Naive thymus-derived CD8-positive, alpha-beta T cell (primary cell): ENCODE data around the gene SLC15A4. TPM values are rescaled to one million over a fixed set of nuclear protein-coding genes. Genes with fewer than 3 reads are reported as not detected.
"Not testable (repeated sequence)": the region's sequence is repeated elsewhere in the genome, so short reads cannot be mapped to it uniquely, and the experiment has no call there.

Source experiments
- ATAC-seq, 2 donors: fragments of 150-1000 bp; cut with Tn5 transposase in 1 of 2; sonication (Bioruptor Pico), chemical (Tn5 transposase) in 1 of 2; 1 replicate in 1 of 2; 2 replicates in 1 of 2; pipeline ENCODE4 v1.10.0; 2021; ENCODE audit warnings: mild to moderate bottlenecking in 2 of 2, moderate library complexity in 2 of 2
- POLR2A ChIA-PET: fragments of 350-600 bp; sonication (Branson Sonifier 250); formaldehyde crosslinking; loops from one replicate; lab custom pipeline; 2021; ENCODE audit warnings: antibody characterized with exemption; lab: Charles Lee
- DNase-seq, 10 donors: peaks; one replicate each; pipeline versions ENCODE4 v3.0.0 to v3.0.0-alpha.2; 2020 to 2022
- H3K27ac Mint-ChIP-seq, 10 donors: one replicate each; pipeline ENCODE4 v1.8.0; 2020 to 2022; ENCODE audit warnings: mild to moderate bottlenecking in 10 of 10, mixed read lengths in 10 of 10, moderate library complexity in 4 of 10, inconsistent platforms in 1 of 10
- H3K27me3 Mint-ChIP-seq, 5 donors: one replicate each; pipeline ENCODE4 v1.8.0; 2021 to 2022; ENCODE audit warnings: mixed read lengths in 5 of 5
- H3K36me3 Mint-ChIP-seq, 3 donors: one replicate each; pipeline ENCODE4 v1.8.0; 2020 to 2022; ENCODE audit warnings: mixed read lengths in 3 of 3, mild to moderate bottlenecking in 2 of 3, inconsistent platforms in 1 of 3
- H3K4me1 Mint-ChIP-seq, 4 donors: one replicate each; pipeline ENCODE4 v1.8.0; 2021 to 2022; ENCODE audit warnings: mixed read lengths in 4 of 4
- H3K4me3 Mint-ChIP-seq, 10 donors: one replicate each; pipeline ENCODE4 v1.8.0; 2020 to 2022; ENCODE audit warnings: mild to moderate bottlenecking in 10 of 10, mixed read lengths in 10 of 10, moderate library complexity in 6 of 10, inconsistent platforms in 1 of 10
- H3K9me3 Mint-ChIP-seq, 9 donors: one replicate each; pipeline ENCODE4 v1.8.0; 2020 to 2022; ENCODE audit warnings: mixed read lengths in 9 of 9, mild to moderate bottlenecking in 3 of 9, inconsistent platforms in 1 of 9, moderate library complexity in 1 of 9
- polyA plus RNA-seq, 3 donors: library from polyadenylated mRNA; unstranded; fragments of 300-500 nt; fragmentation: Illumina TruSeq; gene quantifications; one replicate each; pipeline ENCODE4 v1.2.3, GENCODE V29; 2021
- total RNA-seq, 8 experiments: library from RNA in 2 of 8; stranded (reverse) in 2 of 8; gene quantifications; one replicate each; pipeline ENCODE4 v1.2.3 and lab custom pipeline; 2021 to 2026

The SLC15A4 gene
- total and polyA plus RNA-seq, 5 experiments from 2014 or later = 2.1 to 17.9 (median 14.3) TPM

DNA sequence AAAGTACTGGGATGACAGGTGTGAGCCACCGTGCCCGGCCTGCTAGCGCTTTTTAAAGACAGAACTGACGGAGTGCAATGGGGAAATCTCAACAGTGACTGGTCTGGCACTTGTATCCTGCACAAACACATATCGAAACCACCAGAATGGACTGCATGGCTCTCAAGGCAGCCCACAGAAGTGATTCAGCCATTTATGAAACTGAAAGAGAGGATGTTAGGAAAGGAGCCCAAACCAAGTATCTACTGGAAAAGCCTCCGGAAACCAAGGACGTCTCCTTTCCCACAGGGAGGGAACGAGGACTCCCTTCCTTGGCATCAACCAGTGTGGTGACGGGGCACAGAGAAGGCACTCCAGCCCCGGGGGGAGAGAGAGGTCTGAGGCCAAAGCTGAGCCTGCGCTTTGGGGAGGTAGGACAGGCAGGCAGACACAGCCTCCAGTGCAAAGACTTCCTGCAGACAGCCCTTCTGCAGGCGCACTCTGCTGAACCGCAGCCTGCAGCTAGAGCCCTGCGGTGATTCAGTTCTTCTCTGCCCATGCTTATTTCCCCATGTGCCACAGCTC is 16.5 kb downstream of the SLC15A4 start:
- no peak overlapping the region for H3K27ac Mint-ChIP-seq
- no peaks in the 10 kb centered on the region for H3K27me3 Mint-ChIP-seq
- no peak for ATAC-seq
- no peak for DNase-seq
- peaks cover 8 to 38% (median 27%) of the 10 kb centered on the region in 4 donors for H3K4me1 Mint-ChIP-seq
- POLR2A ChIA-PET = no interaction called here
- peaks cover 0 to 3% (median 0%) of the 10 kb centered on the region in 9 donors for H3K9me3 Mint-ChIP-seq
- H3K4me3 Mint-ChIP-seq = no peak overlapping the region
- peaks cover 21 to 75% (median 56%) of the 10 kb centered on the region in 3 donors for H3K36me3 Mint-ChIP-seq

DNA sequence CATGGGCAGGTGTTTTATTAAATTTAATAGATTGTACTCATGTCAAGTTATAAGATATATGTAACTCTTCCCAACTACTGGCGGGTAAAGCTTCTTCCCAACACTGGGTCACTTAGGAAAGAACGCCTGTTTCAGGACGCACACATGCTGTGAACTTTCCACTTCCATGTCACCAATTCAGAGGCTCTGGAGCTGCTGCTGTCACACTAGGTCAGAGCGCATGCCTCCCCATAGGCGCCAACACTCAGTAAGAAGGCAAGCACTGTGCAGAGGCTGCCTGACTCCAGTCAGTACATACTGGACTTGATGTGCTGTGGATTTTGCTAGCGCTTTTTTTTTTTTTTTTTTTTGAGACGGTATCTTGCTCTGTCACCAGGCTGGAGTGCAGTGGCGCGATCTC is 17.2 kb downstream of the SLC15A4 start:
- H3K9me3 Mint-ChIP-seq = peaks cover 0 to 3% (median 0%) of the 10 kb centered on the region in 9 donors
- POLR2A ChIA-PET = no interaction called here
- ATAC-seq (no peak), DNase-seq (no peak)
- no peak overlapping the region for H3K4me3 Mint-ChIP-seq
- peak overlapping the region in 1 of 10 donors; percentile 61 for H3K27ac Mint-ChIP-seq
- H3K4me1 Mint-ChIP-seq = peaks cover 6 to 38% (median 21%) of the 10 kb centered on the region in 4 donors
- no peaks in the 10 kb centered on the region for H3K27me3 Mint-ChIP-seq
- H3K36me3 Mint-ChIP-seq = peaks cover 21 to 73% (median 58%) of the 10 kb centered on the region in 3 donors

DNA sequence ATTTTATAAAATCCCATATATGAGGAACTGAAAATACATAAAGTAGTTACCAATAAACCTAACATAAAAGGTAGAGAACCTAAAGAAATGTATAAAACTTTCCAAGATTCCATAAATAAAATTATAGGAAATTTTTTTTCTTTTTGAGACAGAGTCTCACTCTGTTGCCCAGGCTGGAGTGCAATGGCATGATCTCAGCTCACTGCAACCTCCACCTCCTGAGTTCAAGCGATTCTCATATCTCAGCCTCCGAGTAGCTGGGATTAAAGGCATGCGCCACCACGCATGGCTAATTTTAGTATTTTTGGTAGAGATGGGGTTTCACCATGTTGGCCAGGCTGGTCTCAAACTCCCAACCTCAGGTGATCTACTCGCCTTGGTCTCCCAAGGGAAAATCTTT is 18.4 kb downstream of the SLC15A4 start:
- Mint-ChIP-seq H3K36me3 (peaks cover 24 to 82% (median 63%) of the 10 kb centered on the region in 3 donors), H3K4me1 (peaks cover 3 to 26% (median 11%) of the 10 kb centered on the region in 4 donors)
- H3K27ac Mint-ChIP-seq, DNase-seq, ATAC-seq, H3K27me3 Mint-ChIP-seq, POLR2A ChIA-PET, H3K4me3 Mint-ChIP-seq, H3K9me3 Mint-ChIP-seq: not testable (repeated sequence)

DNA sequence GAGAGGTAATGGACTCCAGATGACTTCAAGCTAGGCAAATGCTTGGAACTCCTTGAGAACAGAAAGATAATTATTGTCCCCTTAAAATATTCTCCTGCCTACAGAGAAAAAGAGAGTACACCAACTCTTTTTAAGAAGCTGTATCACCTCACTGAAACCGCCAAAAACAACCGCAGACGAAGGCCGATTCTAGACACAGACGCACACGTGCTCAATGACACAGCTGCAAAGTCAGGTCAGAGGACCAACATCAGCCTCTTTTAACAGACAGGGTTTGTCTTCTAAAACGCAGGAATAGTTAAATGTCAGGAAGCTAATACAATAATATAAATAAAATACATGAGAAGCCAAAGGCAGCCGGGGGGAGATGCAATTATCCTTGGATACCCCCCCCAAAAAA is 19.0 kb downstream of the SLC15A4 start:
- ATAC-seq = no peak
- Mint-ChIP-seq H3K4me1 (peaks cover 0 to 21% (median 7%) of the 10 kb centered on the region in 4 donors), H3K27ac (peak overlapping the region in 1 of 10 donors; percentile 4), H3K27me3 (no peaks in the 10 kb centered on the region), H3K9me3 (peaks cover 0 to 3% (median 0%) of the 10 kb centered on the region in 9 donors), H3K36me3 (peaks cover 27 to 85% (median 65%) of the 10 kb centered on the region in 3 donors), H3K4me3 (no peak overlapping the region)
- no peak for DNase-seq
- POLR2A ChIA-PET = no interaction called here

DNA sequence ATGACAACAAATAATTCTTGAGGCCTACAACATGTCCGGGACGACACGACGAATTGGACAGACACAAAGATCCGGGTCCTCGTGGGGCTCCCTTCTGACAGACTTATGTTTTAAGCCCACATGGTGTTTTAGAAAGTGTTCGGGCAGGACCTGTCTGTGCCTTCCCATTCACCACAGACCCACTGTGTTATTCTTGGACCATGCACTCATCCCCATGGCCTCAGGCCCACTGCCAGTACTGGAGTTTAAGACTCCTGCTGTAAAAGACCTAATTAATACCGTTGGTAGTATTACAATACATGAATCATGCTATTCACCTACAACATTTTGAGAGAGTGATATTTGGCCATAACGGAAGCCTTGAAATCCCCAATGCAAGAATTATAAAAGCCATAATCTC is 20.0 kb downstream of the SLC15A4 start:
- H3K4me3 Mint-ChIP-seq = no peak overlapping the region
- H3K4me1 Mint-ChIP-seq = peaks cover 0 to 18% (median 4%) of the 10 kb centered on the region in 4 donors
- ATAC-seq (no peak), DNase-seq (no peak)
- H3K27ac Mint-ChIP-seq = no peak overlapping the region
- POLR2A ChIA-PET = no interaction called here
- H3K36me3 Mint-ChIP-seq = peaks cover 27 to 88% (median 66%) of the 10 kb centered on the region in 3 donors
- no peaks in the 10 kb centered on the region for H3K27me3 Mint-ChIP-seq
- H3K9me3 Mint-ChIP-seq = peaks cover 0 to 3% (median 0%) of the 10 kb centered on the region in 9 donors

DNA sequence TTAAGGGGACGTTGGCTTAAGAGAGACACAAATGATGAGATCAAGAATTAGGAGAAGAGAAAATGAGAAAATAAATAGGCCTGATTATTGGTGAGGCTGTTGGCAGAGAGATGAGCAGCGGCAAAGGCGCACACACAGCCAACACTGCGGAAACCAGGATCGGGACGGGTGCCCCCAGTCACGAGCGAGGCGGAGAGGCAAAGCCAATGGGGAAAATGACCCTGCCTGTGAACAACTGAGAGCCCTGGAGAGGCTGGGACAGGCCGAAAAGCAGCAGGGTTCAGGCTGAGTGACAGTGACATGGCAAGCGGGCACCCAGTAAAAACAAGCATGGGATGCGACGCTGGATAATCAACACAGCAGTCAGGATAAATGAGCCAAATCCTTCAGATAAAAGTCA is 21.0 kb downstream of the SLC15A4 start:
- peaks cover 27 to 87% (median 62%) of the 10 kb centered on the region in 3 donors for H3K36me3 Mint-ChIP-seq
- no peaks in the 10 kb centered on the region for H3K27me3 Mint-ChIP-seq
- H3K27ac Mint-ChIP-seq = peak overlapping the region in 1 of 10 donors; percentile 58
- POLR2A ChIA-PET = no interaction called here
- peaks cover 0 to 3% (median 0%) of the 10 kb centered on the region in 9 donors for H3K9me3 Mint-ChIP-seq
- H3K4me1 Mint-ChIP-seq = peaks cover 0 to 28% (median 7%) of the 10 kb centered on the region in 4 donors
- ATAC-seq (no peak), DNase-seq (no peak)
- H3K4me3 Mint-ChIP-seq = no peak overlapping the region

DNA sequence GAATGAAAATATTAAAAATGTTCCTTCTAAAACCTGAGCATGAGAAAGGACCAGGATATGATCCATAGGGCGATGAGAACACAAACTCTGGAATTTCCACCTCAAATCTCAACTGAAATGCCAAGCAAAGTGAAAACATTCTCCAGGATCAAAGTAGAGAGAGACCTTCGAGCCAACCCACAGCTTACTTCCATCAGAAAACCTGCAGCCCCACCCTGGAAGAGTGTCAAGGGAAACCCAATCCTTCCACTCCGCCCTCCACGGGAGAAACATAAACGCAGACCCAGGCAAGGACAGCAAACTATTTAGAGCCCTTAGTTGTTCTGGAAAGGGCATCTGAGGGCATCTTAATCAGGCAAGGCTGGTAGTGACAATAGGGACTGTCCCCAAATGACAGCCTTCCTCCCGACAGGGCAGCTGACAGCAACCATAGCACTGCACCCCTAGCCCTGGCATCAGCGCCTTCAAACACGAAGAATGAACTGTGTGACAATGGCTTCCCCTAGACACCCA is 21.8 kb downstream of the SLC15A4 start:
- H3K36me3 Mint-ChIP-seq = peaks cover 27 to 87% (median 57%) of the 10 kb centered on the region in 3 donors
- no peak overlapping the region for H3K27ac Mint-ChIP-seq
- DNase-seq (no peak), ATAC-seq (no peak)
- peaks cover 0 to 3% (median 0%) of the 10 kb centered on the region in 9 donors for H3K9me3 Mint-ChIP-seq
- no peaks in the 10 kb centered on the region for H3K27me3 Mint-ChIP-seq
- H3K4me3 Mint-ChIP-seq = no peak overlapping the region
- peaks cover 0 to 36% (median 11%) of the 10 kb centered on the region in 4 donors for H3K4me1 Mint-ChIP-seq
- POLR2A ChIA-PET = no interaction called here

DNA sequence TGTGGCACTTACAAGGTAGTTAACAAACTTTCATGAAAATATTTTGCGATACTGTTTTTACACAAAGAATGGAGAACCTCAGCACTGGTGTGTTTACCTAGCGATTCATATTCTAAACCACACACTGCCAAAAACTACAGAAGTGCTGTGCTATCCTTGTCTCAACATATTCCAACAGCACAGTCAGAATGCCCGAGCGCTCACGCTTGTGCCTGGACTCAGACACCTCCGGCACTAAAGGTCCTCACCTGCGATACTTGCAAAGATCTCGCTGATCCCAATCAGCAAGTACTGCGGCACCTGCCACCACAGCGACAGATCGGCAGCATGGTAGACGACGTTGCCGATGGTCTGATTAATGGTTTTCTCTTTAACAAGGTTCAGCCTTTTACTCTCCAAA is 23.2 kb downstream of the SLC15A4 start:
- no peaks in the 10 kb centered on the region for H3K27me3 Mint-ChIP-seq

DNA sequence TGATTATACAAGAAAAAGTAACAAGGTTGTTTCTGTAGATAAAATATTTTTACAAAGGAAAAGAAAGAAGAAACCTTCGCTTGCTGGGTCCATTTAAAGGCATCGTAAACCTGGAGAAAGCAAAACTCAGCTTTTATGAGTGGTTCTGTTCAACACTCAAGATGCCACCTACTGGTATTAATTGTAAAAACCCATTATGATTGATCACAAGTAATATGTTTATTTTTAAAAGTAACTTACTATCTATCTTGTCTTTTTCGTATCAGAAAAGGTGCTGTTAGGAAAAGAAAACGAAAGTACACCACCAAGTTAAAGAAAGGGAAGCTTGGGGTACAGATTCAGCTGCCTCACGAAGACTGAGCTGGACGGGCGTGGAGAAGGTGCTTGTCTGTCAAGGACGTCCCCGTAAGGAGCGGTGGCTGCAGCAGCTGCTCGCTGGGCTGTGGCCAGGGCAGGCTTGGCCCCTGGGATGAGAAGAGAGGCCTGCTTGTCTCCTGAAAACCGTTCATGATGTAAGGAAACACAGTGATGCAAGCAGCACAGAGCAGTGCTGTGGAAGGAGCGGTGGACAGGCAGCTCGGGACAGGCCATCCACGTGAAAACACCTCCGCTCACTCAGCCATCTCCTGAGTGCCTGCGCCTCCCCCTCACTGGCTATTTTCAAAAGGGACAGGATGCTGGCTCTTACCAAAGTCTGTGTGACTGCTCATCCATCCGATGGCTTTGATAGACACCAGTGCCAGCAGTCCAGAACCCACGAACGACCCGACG is 25.0 kb downstream of the SLC15A4 start:
- POLR2A ChIA-PET = no interaction called here
- Mint-ChIP-seq H3K4me3 (no peak overlapping the region), H3K36me3 (peaks cover 20 to 85% (median 34%) of the 10 kb centered on the region in 3 donors), H3K4me1 (peaks cover 10 to 63% (median 33%) of the 10 kb centered on the region in 4 donors), H3K27me3 (no peaks in the 10 kb centered on the region), H3K27ac (peak overlapping the region in 4 of 10 donors; percentile 2 to 97 (median 35)), H3K9me3 (peaks cover 0 to 3% (median 0%) of the 10 kb centered on the region in 9 donors)
- DNase-seq (no peak), ATAC-seq (no peak)

More for the DNA sequence above, 23.2 kb downstream of the SLC15A4 start:
- peaks cover 0 to 3% (median 0%) of the 10 kb centered on the region in 9 donors for H3K9me3 Mint-ChIP-seq
- POLR2A ChIA-PET = no interaction called here
- H3K4me1 Mint-ChIP-seq = peaks cover 6 to 49% (median 17%) of the 10 kb centered on the region in 4 donors
- no peak overlapping the region for H3K4me3 Mint-ChIP-seq
- no peak for DNase-seq
- H3K27ac Mint-ChIP-seq = peak overlapping the region in 1 of 10 donors; percentile 44
- H3K36me3 Mint-ChIP-seq = peaks cover 23 to 85% (median 49%) of the 10 kb centered on the region in 3 donors
- no peak for ATAC-seq

DNA sequence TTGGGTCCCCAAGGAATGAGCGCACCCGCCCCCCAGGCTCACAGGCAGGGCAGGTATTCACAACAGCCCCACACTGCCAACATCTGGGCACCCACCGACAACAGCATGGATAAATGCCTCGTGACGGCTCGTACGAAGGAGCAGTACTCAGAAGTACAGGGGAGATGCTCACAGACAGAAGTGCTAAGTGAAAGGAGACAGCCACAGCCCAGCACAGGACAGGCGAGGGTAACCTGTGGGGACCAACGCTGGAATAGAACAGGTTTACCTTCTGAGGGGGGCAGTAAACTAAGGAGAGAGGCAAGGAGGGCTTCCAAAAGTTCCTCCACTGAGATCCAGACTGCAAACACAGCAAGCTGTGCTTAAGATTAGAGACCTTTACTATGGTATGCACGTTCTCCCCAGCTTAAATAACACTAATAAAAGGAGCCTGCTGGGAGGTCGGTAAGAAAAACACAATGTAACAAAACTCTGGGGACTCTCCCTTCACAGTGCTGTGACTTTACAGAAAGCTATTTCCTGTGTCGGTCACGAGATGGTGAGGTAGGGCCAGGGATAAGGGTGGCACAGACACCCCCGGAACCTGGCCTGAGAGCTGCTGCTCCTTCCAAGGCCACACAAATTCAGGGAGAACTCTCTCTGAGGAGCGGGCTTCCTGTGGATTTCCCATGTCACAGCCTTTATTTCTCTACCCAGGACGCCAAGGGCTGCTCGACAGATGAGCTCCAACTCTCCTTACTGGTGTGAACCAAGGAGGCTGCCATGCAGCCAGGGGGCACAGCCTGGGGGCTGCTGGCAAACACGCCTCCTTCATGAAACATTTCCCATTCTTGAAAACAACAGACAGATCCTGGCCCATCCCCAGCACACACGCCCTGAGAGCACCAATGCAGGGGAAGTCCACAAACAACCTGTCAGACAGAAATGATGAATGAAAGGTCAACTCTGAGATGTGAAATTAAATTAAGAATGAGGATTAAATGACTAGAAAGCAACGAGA is 26.3 kb downstream of the SLC15A4 start:
- DNase-seq (no peak), ATAC-seq (peak in 1 of 2 donors; percentile 38)
- H3K4me3 Mint-ChIP-seq = peak overlapping the region in 3 of 10 donors; percentile 22 to 73 (median 68)
- POLR2A ChIA-PET = interaction anchor here (1.2 kb wide), 1 partner anchor 32 kb away, joined by 7 read pairs; no protein-coding TSS in a partner anchor
- H3K36me3 Mint-ChIP-seq = peaks cover 6 to 85% (median 23%) of the 10 kb centered on the region in 3 donors
- no peaks in the 10 kb centered on the region for H3K9me3 Mint-ChIP-seq
- H3K27ac Mint-ChIP-seq = peak overlapping the region in 8 of 10 donors; percentile 62 to 97 (median 82)
- peaks cover 7 to 73% (median 31%) of the 10 kb centered on the region in 4 donors for H3K4me1 Mint-ChIP-seq
- no peaks in the 10 kb centered on the region for H3K27me3 Mint-ChIP-seq

DNA sequence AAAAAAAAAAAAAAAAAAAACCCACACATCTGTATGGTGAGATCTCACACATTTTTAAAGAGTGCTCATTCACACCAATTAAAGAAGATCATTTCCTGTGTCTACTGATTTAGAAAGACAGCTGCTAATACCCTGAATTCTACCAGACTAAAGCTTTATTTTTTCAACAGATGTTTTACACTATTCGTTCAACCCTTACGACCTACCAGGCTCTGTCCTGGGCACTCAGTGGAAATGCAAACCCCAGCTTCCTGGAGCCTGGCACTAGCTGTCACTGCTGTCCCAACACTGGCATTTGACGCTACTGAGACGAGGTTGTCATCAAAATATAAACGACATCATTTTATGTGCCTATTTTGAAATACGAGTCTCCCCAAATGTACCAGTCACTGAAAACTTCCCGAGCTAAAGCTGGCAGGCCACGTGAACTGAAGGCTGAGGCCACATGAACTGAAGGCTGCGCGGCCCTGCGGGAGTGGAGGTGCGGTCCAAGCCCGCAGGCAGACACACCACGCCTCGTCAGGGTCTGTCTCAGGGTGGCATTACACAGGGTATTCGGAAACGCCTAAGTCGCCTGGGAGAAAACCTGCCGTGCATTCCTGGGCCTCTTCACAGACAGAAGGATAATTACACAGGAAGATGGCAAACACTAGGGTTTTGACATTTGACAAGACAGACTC is 27.2 kb downstream of the SLC15A4 start:
- peak in 1 of 10 donors; percentile 45 for DNase-seq
- no peaks in the 10 kb centered on the region for H3K9me3 Mint-ChIP-seq
- POLR2A ChIA-PET = interaction anchor here (1.2 kb wide), 1 partner anchor 33 kb away, joined by 7 read pairs; no protein-coding TSS in a partner anchor
- peak overlapping the region in 8 of 10 donors; percentile 28 to 97 (median 82) for H3K27ac Mint-ChIP-seq
- H3K4me3 Mint-ChIP-seq = peak overlapping the region in 5 of 10 donors; percentile 9 to 73 (median 22)
- no peak for ATAC-seq
- H3K27me3 Mint-ChIP-seq = no peaks in the 10 kb centered on the region
- peaks cover 7 to 74% (median 31%) of the 10 kb centered on the region in 4 donors for H3K4me1 Mint-ChIP-seq
- peaks cover 5 to 87% (median 19%) of the 10 kb centered on the region in 3 donors for H3K36me3 Mint-ChIP-seq
